ENCODE data around the gene IL6ST. TPM values are rescaled to one million over a fixed set of nuclear protein-coding genes. Genes with fewer than 3 reads are reported as not detected.

The IL6ST gene
- total and polyA plus RNA-seq, 10 of the 15 experiments (the other 5 are each of a cell fraction or from before 2014, with no cell fraction given), result 1.5 to 139 (median 13.0) TPM

DNA sequence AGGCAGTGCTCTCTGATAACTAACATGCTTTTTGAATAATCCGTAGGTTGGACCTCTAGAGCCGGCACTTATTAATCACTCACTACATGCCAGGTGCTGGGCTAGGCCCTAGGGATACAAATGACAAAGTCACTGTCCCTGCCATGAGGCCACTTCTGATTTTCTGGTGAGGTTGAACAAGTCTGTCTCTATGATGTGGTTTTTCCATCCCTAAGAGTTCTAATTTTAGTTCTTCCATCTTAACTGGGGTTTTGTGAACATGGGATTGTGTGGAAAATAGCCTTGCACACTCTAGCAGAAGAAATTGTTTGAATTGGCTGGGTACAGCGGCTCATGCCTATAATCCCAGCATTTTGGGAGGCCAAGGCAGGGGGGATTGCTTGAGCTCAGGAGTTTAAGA is 79.0 kb downstream of the IL6ST start (continued):
- TF ChIP-seq, protein P1, sequence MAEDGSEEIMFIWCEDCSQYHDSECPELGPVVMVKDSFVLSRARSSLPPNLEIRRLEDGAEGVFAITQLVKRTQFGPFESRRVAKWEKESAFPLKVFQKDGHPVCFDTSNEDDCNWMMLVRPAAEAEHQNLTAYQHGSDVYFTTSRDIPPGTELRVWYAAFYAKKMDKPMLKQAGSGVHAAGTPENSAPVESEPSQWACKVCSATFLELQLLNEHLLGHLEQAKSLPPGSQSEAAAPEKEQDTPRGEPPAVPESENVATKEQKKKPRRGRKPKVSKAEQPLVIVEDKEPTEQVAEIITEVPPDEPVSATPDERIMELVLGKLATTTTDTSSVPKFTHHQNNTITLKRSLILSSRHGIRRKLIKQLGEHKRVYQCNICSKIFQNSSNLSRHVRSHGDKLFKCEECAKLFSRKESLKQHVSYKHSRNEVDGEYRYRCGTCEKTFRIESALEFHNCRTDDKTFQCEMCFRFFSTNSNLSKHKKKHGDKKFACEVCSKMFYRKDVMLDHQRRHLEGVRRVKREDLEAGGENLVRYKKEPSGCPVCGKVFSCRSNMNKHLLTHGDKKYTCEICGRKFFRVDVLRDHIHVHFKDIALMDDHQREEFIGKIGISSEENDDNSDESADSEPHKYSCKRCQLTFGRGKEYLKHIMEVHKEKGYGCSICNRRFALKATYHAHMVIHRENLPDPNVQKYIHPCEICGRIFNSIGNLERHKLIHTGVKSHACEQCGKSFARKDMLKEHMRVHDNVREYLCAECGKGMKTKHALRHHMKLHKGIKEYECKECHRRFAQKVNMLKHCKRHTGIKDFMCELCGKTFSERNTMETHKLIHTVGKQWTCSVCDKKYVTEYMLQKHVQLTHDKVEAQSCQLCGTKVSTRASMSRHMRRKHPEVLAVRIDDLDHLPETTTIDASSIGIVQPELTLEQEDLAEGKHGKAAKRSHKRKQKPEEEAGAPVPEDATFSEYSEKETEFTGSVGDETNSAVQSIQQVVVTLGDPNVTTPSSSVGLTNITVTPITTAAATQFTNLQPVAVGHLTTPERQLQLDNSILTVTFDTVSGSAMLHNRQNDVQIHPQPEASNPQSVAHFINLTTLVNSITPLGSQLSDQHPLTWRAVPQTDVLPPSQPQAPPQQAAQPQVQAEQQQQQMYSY (CRISPR knock-in tag; IDR thresholded peaks at IDR 0.05), result no peak
- TF ChIP-seq IKZF1 (conservative IDR thresholded peaks at IDR 0.05) (no peak), HDAC2 (IDR thresholded peaks at IDR 0.05) (no peak)

DNA sequence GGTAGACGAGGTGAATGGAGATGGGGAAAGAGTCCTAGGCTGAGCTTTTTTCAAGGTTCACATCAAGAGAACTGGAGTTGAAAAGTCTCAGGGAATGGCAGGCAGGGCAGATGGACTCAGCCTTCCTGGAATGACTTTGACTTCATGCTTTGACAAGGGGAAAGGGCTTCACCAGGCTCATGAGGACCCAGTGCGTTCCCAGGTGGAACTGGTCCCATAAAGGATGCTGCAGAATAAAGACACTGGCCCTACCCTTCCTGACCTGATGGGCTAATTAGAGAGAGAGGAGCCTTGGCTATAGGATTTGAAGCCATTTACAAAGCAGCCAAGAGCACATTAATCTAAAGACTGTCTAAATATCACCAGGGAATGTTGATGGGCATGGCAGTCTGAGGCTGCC is 79.8 kb downstream of the IL6ST start:
- H3K79me2 ChIP-seq (ENCODE audit: control insufficient read depth, insufficient read depth, low read length), result no peaks in the 10 kb centered on the region
- no peaks in the 10 kb centered on the region for H3K36me3 ChIP-seq (ENCODE audit: control insufficient read depth in 2 of 2, insufficient read depth in 2 of 2, low read length in 1 of 2)
- TF ChIP-seq SREBF1 (IDR thresholded peaks at IDR 0.05; ENCODE audit: low read length) (no peak), PML (IDR thresholded peaks at IDR 0.05; ENCODE audit: low read length) (no peak), RAD51 (IDR thresholded peaks at IDR 0.05) (no peak), ATF7 (IDR thresholded peaks at IDR 0.05; ENCODE audit: low read depth) (no peak), TAF1 (IDR thresholded peaks at IDR 0.05; ENCODE audit: borderline replicate concordance, low read depth, low read length) (no peak), SMAD5 (IDR thresholded peaks at IDR 0.05; ENCODE audit: low read depth) (no peak), JUNB (IDR thresholded peaks at IDR 0.05) (no peak), EED (IDR thresholded peaks at IDR 0.05; ENCODE audit: low read depth) (no peak), TBL1XR1 (IDR thresholded peaks at IDR 0.05; ENCODE audit: low read depth, low read length) (no peak), NR2F1 (conservative IDR thresholded peaks at IDR 0.05) (no peak), PAX5 (IDR thresholded peaks at IDR 0.05; ENCODE audit: borderline replicate concordance, low read depth, low read length) (no peak), TARDBP (IDR thresholded peaks at IDR 0.05; ENCODE audit: borderline replicate concordance) (no peak), SREBF2 (IDR thresholded peaks at IDR 0.05; ENCODE audit: low read length) (no peak)
- TF ChIP-seq, protein P2, sequence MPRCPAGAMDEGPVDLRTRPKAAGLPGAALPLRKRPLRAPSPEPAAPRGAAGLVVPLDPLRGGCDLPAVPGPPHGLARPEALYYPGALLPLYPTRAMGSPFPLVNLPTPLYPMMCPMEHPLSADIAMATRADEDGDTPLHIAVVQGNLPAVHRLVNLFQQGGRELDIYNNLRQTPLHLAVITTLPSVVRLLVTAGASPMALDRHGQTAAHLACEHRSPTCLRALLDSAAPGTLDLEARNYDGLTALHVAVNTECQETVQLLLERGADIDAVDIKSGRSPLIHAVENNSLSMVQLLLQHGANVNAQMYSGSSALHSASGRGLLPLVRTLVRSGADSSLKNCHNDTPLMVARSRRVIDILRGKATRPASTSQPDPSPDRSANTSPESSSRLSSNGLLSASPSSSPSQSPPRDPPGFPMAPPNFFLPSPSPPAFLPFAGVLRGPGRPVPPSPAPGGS (IDR thresholded peaks at IDR 0.05; ENCODE audit: borderline replicate concordance, insufficient read depth, low read depth, low read length, poor library complexity, severe bottlenecking), result no peak
- 0 out of 4 replicates have a peak, but pooled peaks cover 0 to 2% of the 10 kb centered on the region in 2 experiments for H3K27me3 ChIP-seq (replicated peaks in 1 of 2; ENCODE audit: control insufficient read depth in 2 of 2, insufficient read depth in 2 of 2, low read length in 1 of 2)
- intact Hi-C loops (cut with micrococcal nuclease; ENCODE audit: unreplicated experiment), result loop anchor here (5.0 kb wide), 1 partner anchor 203 kb away; the partner anchor contains the start of gene SLC38A9
- no peaks in the 10 kb centered on the region for H3K9me3 ChIP-seq (replicated peaks; ENCODE audit: control insufficient read depth, insufficient read depth, low read length)
- H3K4me1 ChIP-seq (ENCODE audit: control insufficient read depth, insufficient read depth, low read length), result peaks cover 6% of the 10 kb centered on the region; the same call in 1 of the 2 replicates
- CTCF ChIA-PET, result interaction anchor here (1.6 kb wide), 1 partner anchor 21 kb away, joined by 4 read pairs; no protein-coding TSS in a partner anchor
- H2AFZ ChIP-seq (ENCODE audit: control insufficient read depth, low read depth, low read length), result no peak overlapping the region
- H3K4me2 ChIP-seq (ENCODE audit: control insufficient read depth, insufficient read depth), result no peak overlapping the region
- H4K20me1 ChIP-seq (ENCODE audit: control insufficient read depth, insufficient read depth), result no peaks in the 10 kb centered on the region
- FAIRE-seq (no peak), DNase-seq (ENCODE audit: low read depth, low spot score) (no peak), ATAC-seq (no peak)
- SMC1A ChIA-PET (ENCODE audit: uncharacterized antibody, unreplicated experiment), result interaction anchor here (1.4 to 5.3 kb wide), 5 partner anchors 8 to 144 kb away, joined by 3 to 41 read pairs (median 26); no protein-coding TSS in a partner anchor
- no TSS peak for BruUV-seq (replicated peaks)
- no peak overlapping the region for H3K9ac ChIP-seq (ENCODE audit: control insufficient read depth, insufficient read depth, low read length)
- POLR2A ChIA-PET, result interaction anchor here (1.4 kb wide), 1 partner anchor 9 kb away, joined by 3 read pairs; no protein-coding TSS in a partner anchor
- H3K27ac ChIP-seq (ENCODE audit: control insufficient read depth, insufficient read depth), result no peak overlapping the region
- RAD21 ChIA-PET (ENCODE audit: unreplicated experiment), result interaction anchor here (0.6 to 3.0 kb wide), 6 partner anchors 9 to 123 kb away, joined by 3 to 24 read pairs (median 4); no protein-coding TSS in a partner anchor
- in situ Hi-C loops (cut with MboI), result no loop called here
- no peak overlapping the region for H3K4me3 ChIP-seq
- 94% methylated on average over 2 of the region's 2 CpGs for WGBS (ENCODE audit: insufficient coverage, insufficient replicate concordance, low lambda C conversion rate, missing lambda C conversion rate)
